ENCODE results near the gene EMC9. TPM values are rescaled to one million over a fixed set of nuclear protein-coding genes. Genes with fewer than 3 reads are reported as not detected.

EMC9 gene
- total RNA-seq, 1 donor from 2014 or later = 14.0 TPM

GRCh38 chr14:24135584-24135833 is 5.9 kb downstream of the EMC9 start:
- Mint-ChIP-seq H3K27ac (ENCODE audit: unreplicated experiment) (peak overlapping the region; percentile 9), H3K36me3 (ENCODE audit: low read depth) (peaks cover 11% of the 10 kb centered on the region), H3K9me3 (ENCODE audit: low read depth) (no peaks in the 10 kb centered on the region), H3K4me3 (ENCODE audit: unreplicated experiment) (peak overlapping the region; percentile 83), H3K27me3 (ENCODE audit: low read depth) (no peaks in the 10 kb centered on the region), H3K4me1 (ENCODE audit: low read depth) (peaks cover 37% of the 10 kb centered on the region)
- no peak for DNase-seq (ENCODE audit: low spot score)
- no peak for TF ChIP-seq CTCF (IDR thresholded peaks at IDR 0.05)

DNA sequence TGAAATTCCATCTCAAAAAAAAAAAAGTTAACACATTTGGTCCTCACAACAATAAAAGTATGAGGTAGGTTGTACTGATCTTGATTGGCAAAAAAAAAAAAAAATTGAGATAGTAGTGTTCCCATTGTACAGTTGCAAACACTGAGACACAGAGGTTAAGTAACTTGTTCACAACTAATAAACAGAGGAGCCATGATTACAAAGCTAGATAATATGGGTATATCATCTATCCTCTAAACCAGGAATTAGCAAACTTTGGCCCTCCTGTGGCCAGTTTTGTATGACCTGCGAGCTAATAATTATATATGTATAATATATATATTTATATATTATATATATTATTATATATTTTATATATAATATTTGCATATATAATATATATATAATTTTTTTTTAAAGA is 7.7 kb downstream of the EMC9 start:
- no peak overlapping the region for H3K4me3 Mint-ChIP-seq (ENCODE audit: unreplicated experiment)
- peaks cover 5% of the 10 kb centered on the region for H3K36me3 Mint-ChIP-seq (ENCODE audit: low read depth)
- H3K9me3 Mint-ChIP-seq (ENCODE audit: low read depth) = no peaks in the 10 kb centered on the region
- no peak overlapping the region for H3K27ac Mint-ChIP-seq (ENCODE audit: unreplicated experiment)
- H3K4me1 Mint-ChIP-seq (ENCODE audit: low read depth) = peaks cover 20% of the 10 kb centered on the region
- no peaks in the 10 kb centered on the region for H3K27me3 Mint-ChIP-seq (ENCODE audit: low read depth)
- DNase-seq (ENCODE audit: low spot score) = no peak
- peak; percentile 9 for TF ChIP-seq CTCF (IDR thresholded peaks at IDR 0.05)

DNA sequence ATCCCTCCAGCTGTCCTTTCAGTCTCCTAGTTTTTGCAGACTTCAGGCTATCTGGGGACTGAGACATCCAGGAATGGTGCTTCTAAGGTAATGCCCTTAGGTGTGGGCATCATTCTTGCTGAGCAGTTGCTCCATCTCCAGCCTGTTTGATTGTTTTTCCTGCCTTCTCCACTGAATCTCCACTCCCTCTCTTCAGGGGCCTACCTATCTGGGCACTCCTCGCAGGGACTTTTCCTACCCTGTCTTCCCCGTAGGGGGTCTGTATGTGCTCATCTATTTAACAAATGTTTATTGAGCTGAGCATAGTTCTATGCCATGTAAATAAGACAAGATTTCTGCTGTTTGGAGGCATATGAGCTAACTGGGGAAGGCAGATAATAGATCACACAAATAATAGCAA is 8.4 kb downstream of the EMC9 start:
- peaks cover 19% of the 10 kb centered on the region for H3K4me1 Mint-ChIP-seq (ENCODE audit: low read depth)
- no peaks in the 10 kb centered on the region for H3K9me3 Mint-ChIP-seq (ENCODE audit: low read depth)
- no peaks in the 10 kb centered on the region for H3K27me3 Mint-ChIP-seq (ENCODE audit: low read depth)
- no peaks in the 10 kb centered on the region for H3K36me3 Mint-ChIP-seq (ENCODE audit: low read depth)
- no peak for TF ChIP-seq CTCF (IDR thresholded peaks at IDR 0.05)
- H3K27ac Mint-ChIP-seq (ENCODE audit: unreplicated experiment) = no peak overlapping the region
- no peak for DNase-seq (ENCODE audit: low spot score)
- H3K4me3 Mint-ChIP-seq (ENCODE audit: unreplicated experiment) = no peak overlapping the region

GRCh38 chr14:24132061-24132685 is 9.2 kb downstream of the EMC9 start:
- Mint-ChIP-seq H3K27me3 (ENCODE audit: low read depth) (no peaks in the 10 kb centered on the region), H3K36me3 (ENCODE audit: low read depth) (no peaks in the 10 kb centered on the region), H3K9me3 (ENCODE audit: low read depth) (no peaks in the 10 kb centered on the region), H3K4me3 (ENCODE audit: unreplicated experiment) (no peak overlapping the region), H3K4me1 (ENCODE audit: low read depth) (peaks cover 14% of the 10 kb centered on the region), H3K27ac (ENCODE audit: unreplicated experiment) (no peak overlapping the region)
- DNase-seq (ENCODE audit: low spot score) = no peak
- TF ChIP-seq CTCF (IDR thresholded peaks at IDR 0.05) = no peak

DNA sequence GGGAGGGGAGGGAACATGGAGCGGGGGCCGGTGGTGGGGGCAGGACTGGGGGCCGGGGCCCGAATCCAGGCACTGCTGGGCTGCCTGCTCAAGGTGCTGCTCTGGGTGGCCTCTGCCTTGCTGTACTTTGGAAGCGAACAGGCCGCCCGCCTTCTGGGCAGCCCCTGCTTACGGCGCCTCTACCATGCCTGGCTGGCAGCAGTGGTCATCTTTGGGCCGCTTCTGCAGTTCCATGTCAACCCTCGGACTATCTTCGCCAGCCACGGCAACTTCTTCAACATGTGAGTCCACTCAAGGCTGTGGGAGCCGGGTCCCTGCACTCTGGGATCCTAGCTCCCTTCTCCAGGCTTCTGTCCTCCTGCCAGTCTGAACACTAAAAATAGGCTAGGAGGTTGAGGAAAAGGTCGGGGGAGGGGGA is 9.8 kb downstream of the EMC9 start:
- H3K27me3 Mint-ChIP-seq (ENCODE audit: low read depth) = no peaks in the 10 kb centered on the region
- DNase-seq (ENCODE audit: low spot score) = no peak
- no peaks in the 10 kb centered on the region for H3K36me3 Mint-ChIP-seq (ENCODE audit: low read depth)
- H3K9me3 Mint-ChIP-seq (ENCODE audit: low read depth) = no peaks in the 10 kb centered on the region
- H3K27ac Mint-ChIP-seq (ENCODE audit: unreplicated experiment) = no peak overlapping the region
- peaks cover 8% of the 10 kb centered on the region for H3K4me1 Mint-ChIP-seq (ENCODE audit: low read depth)
- no peak overlapping the region for H3K4me3 Mint-ChIP-seq (ENCODE audit: unreplicated experiment)
- no peak for TF ChIP-seq CTCF (IDR thresholded peaks at IDR 0.05)

All from chondrocyte (in vitro differentiated cells).